IPS-NIHi7 (cell line): ENCODE measurements around the gene MORN1.
"Not testable (repeated sequence)": the region's sequence is repeated elsewhere in the genome, so short reads cannot be mapped to it uniquely, and the experiment has no call there.

Experiments used
- DNase-seq: peaks from one replicate; pipeline ENCODE4 v3.0.0; 2012; ENCODE audit warnings: mixed read lengths; ENCODE audit errors: extremely low spot score

MORN1 gene

GRCh38 chr1:2307064-2307605, 84.2 kb downstream of the MORN1 start:
- DNase-seq: no peak

- peak; percentile 77 for DNase-seq
These were observed 85.0 kb downstream of the MORN1 start for GRCh38 chr1:2306151-2306978.

GRCh38 chr1:2304921-2305681, 86.3 kb downstream of the MORN1 start:
- DNase-seq: no peak

GRCh38 chr1:2304282-2304681, 87.1 kb downstream of the MORN1 start:
- no peak for DNase-seq

- no peak for DNase-seq
These were observed 87.6 kb downstream of the MORN1 start for GRCh38 chr1:2303781-2304180.

GRCh38 chr1:2303016-2303775, 88.2 kb downstream of the MORN1 start:
- DNase-seq: no peak

GRCh38 chr1:2302292-2302925, 88.9 kb downstream of the MORN1 start:
- no peak for DNase-seq

GRCh38 chr1:2301607-2302291, 89.6 kb downstream of the MORN1 start:
- no peak for DNase-seq

GRCh38 chr1:2300851-2301606, 90.3 kb downstream of the MORN1 start:
- no peak for DNase-seq

- DNase-seq: no peak
These were observed 91.2 kb downstream of the MORN1 start for GRCh38 chr1:2300004-2300771.

- no peak for DNase-seq
These were observed 92.2 kb downstream of the MORN1 start for GRCh38 chr1:2299131-2299627.

GRCh38 chr1:2298685-2299084, 92.7 kb downstream of the MORN1 start:
- DNase-seq: no peak

GRCh38 chr1:2297246-2298011, 93.9 kb downstream of the MORN1 start:
- DNase-seq: no peak

- DNase-seq: no peak
These were observed 94.7 kb downstream of the MORN1 start for GRCh38 chr1:2296614-2297013.

- DNase-seq: not testable (repeated sequence)
These were observed 95.1 kb downstream of the MORN1 start for GRCh38 chr1:2296211-2296610.

GRCh38 chr1:2295526-2295925, 95.8 kb downstream of the MORN1 start:
- DNase-seq: no peak

- DNase-seq: no peak
These were observed 96.7 kb downstream of the MORN1 start for GRCh38 chr1:2294725-2295078.

GRCh38 chr1:2294033-2294724, 97.2 kb downstream of the MORN1 start:
- no peak for DNase-seq
